ENCODE data around the gene IKZF1. TPM values are rescaled to one million over a fixed set of nuclear protein-coding genes. Genes with fewer than 3 reads are reported as not detected.
A peak's percentile ranks its signal among the peaks of the same experiment; 100 is the strongest.

The IKZF1 gene
- total RNA-seq, 6 experiments from 2014 or later, result not detected

GRCh38 chr7:50366311-50366710 lies 61.8 kb downstream of the IKZF1 start:
- no peak overlapping the region for H3K4me3 Mint-ChIP-seq
- no peak for DNase-seq
- H3K27ac Mint-ChIP-seq, result no peak overlapping the region
- H3K27me3 Mint-ChIP-seq (ENCODE audit: insufficient read depth), result peaks cover 3% of the 10 kb centered on the region
- TF ChIP-seq CTCF (IDR thresholded peaks at IDR 0.05), result no peak
- no peaks in the 10 kb centered on the region for H3K36me3 Mint-ChIP-seq (ENCODE audit: low read depth)
- peaks cover 8% of the 10 kb centered on the region for H3K9me3 Mint-ChIP-seq
- no peaks in the 10 kb centered on the region for H3K4me1 Mint-ChIP-seq (ENCODE audit: low read depth)

- no peak for TF ChIP-seq CTCF (IDR thresholded peaks at IDR 0.05)
- H3K36me3 Mint-ChIP-seq (ENCODE audit: low read depth), result no peaks in the 10 kb centered on the region
- H3K27ac Mint-ChIP-seq, result no peak overlapping the region
- no peak for DNase-seq
- H3K9me3 Mint-ChIP-seq, result peaks cover 8% of the 10 kb centered on the region
- H3K27me3 Mint-ChIP-seq (ENCODE audit: insufficient read depth), result peaks cover 3% of the 10 kb centered on the region
- no peaks in the 10 kb centered on the region for H3K4me1 Mint-ChIP-seq (ENCODE audit: low read depth)
- H3K4me3 Mint-ChIP-seq, result no peak overlapping the region
Observed at GRCh38 chr7:50367100-50367499, 62.6 kb downstream of the IKZF1 start.

DNA sequence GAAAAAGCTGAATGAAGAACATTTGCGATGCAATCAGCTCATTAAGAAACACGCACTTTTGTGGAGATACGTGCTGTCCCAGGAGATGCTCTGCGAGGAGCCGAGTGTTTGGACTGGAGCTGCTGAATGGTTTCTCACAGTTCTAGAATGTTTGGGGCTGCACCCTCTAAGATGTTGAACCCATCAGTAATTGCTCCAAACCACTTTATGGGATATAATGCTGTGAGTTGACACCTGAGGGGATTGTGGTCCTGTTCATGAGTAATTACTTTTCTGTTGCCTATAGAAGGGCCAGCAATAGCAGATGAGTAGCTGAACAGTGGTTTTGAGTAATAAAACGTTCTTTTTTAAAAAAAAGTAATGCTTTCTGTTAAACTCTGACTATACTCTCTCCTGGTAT lies 63.1 kb downstream of the IKZF1 start:
- no peak for TF ChIP-seq CTCF (IDR thresholded peaks at IDR 0.05)
- Mint-ChIP-seq H3K4me3 (no peak overlapping the region), H3K27me3 (ENCODE audit: insufficient read depth) (peaks cover 2% of the 10 kb centered on the region), H3K36me3 (ENCODE audit: low read depth) (no peaks in the 10 kb centered on the region), H3K4me1 (ENCODE audit: low read depth) (no peaks in the 10 kb centered on the region), H3K9me3 (peaks cover 8% of the 10 kb centered on the region), H3K27ac (no peak overlapping the region)
- no peak for DNase-seq

DNA sequence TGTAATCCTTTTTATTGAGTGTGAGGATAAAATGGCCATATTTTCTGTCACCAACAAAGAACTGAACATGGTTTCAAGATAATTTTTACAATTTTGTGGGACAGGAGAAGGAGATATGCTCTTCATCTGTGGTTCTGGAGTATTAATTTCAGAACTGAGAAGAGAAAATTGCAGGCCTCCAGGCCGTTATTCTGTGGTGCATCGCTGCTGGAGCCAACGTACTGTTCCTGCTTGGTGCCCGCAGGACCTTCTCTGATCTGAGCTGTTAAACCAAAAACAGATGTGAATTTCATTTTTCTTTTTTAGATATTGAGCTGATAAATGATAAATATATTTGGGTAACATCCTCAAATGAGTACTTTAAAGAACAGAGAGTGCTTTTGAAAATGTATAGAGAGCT lies 63.9 kb downstream of the IKZF1 start:
- H3K36me3 Mint-ChIP-seq (ENCODE audit: low read depth), result no peaks in the 10 kb centered on the region
- H3K27me3 Mint-ChIP-seq (ENCODE audit: insufficient read depth), result peaks cover under 1% of the 10 kb centered on the region
- peaks cover 8% of the 10 kb centered on the region for H3K9me3 Mint-ChIP-seq
- no peak overlapping the region for H3K4me3 Mint-ChIP-seq
- no peaks in the 10 kb centered on the region for H3K4me1 Mint-ChIP-seq (ENCODE audit: low read depth)
- no peak overlapping the region for H3K27ac Mint-ChIP-seq
- DNase-seq, result no peak
- no peak for TF ChIP-seq CTCF (IDR thresholded peaks at IDR 0.05)

DNA sequence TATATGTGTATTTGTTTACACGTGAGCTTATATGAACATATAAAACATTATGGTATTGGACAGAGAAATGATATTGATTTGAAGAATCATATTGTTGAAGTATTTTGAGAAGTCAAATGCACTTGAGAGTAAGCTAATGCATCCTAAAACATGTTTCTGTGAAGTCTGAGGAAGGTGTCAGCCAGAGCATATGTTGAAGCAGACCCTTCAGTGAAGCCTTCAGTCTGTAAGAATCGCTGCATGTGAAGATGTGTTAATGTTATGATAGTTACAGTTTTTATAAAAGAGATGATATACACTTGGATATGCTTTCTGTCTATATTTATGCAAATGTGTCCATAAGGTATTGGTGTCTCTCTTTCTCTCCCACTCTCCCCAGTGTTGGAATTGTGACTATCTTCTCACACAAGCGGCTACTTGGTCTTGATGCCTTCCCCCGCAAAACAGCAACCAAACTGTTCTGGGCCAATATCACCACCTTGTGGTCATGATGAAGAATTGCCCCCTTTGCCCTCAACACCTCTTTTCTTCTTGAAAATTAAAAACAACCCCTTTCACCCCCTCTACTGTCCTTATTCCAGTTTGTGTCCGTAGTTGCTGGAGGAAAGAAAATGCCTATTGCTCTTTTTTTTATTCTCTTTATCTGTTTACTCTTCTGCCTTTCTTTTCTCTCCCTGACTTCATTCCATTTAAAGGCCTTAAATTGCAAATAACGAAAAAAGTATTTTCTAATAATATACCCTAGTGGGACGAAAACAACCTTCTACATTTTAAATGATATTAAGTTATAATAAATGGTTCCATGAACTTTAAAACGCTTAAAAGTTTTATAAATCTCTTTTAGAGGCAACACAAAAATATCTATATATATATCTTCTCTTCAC lies 64.9 kb downstream of the IKZF1 start:
- no peaks in the 10 kb centered on the region for H3K4me1 Mint-ChIP-seq (ENCODE audit: low read depth)
- H3K4me3 Mint-ChIP-seq, result no peak overlapping the region
- TF ChIP-seq CTCF (IDR thresholded peaks at IDR 0.05), result peak; percentile 68
- H3K27me3 Mint-ChIP-seq (ENCODE audit: insufficient read depth), result peaks cover 1% of the 10 kb centered on the region
- no peaks in the 10 kb centered on the region for H3K36me3 Mint-ChIP-seq (ENCODE audit: low read depth)
- H3K9me3 Mint-ChIP-seq, result peaks cover 8% of the 10 kb centered on the region
- DNase-seq, result peak; percentile 1
- no peak overlapping the region for H3K27ac Mint-ChIP-seq

Measured in HFFc6 (cell line).